Astrocyte of the spinal cord (primary cell): Measurements from ENCODE around the gene MAP2K4.

Experiments
- DNase-seq: peaks from one replicate; pipeline ENCODE4 v3.0.0; 2011; ENCODE audit warnings: low read depth, low spot score
- H3K4me3 ChIP-seq: 2 replicates; pipeline ENCODE4 v1.5.1; 2011; ENCODE audit warnings: low read depth, mild to moderate bottlenecking, low read length, moderate library complexity
- in situ Hi-C: cut with HindIII; loops from 2 replicates; pipeline ENCODE4 v1.10.0; 2017; ENCODE audit warnings: low sequenced_read_pairs
- TF ChIP-seq, protein P1 (sequence below): IDR thresholded peaks from 2 replicates; pipeline ENCODE4 v1.5.1; 2012; ENCODE audit warnings: low read depth, mild to moderate bottlenecking, low read length, inconsistent platforms

Gene MAP2K4

DNA sequence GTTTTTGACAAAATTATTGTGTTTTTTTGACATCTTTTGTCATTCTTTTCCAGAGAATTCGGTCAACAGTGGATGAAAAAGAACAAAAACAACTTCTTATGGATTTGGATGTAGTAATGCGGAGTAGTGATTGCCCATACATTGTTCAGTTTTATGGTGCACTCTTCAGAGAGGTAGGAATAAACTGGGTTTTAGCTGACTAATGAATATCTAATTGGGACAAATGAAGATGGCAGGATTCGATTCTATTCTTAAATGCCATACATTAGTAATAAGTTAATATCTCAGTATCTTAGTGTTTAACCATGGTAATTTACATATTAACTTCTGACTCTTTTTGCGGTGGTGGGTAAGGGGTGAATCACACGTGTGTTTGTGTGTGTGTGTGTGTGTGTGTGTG is 74.8 kb downstream of the MAP2K4 start:
- in situ Hi-C loops, result no loop called here
- no peak overlapping the region for H3K4me3 ChIP-seq
- TF ChIP-seq, protein P1, sequence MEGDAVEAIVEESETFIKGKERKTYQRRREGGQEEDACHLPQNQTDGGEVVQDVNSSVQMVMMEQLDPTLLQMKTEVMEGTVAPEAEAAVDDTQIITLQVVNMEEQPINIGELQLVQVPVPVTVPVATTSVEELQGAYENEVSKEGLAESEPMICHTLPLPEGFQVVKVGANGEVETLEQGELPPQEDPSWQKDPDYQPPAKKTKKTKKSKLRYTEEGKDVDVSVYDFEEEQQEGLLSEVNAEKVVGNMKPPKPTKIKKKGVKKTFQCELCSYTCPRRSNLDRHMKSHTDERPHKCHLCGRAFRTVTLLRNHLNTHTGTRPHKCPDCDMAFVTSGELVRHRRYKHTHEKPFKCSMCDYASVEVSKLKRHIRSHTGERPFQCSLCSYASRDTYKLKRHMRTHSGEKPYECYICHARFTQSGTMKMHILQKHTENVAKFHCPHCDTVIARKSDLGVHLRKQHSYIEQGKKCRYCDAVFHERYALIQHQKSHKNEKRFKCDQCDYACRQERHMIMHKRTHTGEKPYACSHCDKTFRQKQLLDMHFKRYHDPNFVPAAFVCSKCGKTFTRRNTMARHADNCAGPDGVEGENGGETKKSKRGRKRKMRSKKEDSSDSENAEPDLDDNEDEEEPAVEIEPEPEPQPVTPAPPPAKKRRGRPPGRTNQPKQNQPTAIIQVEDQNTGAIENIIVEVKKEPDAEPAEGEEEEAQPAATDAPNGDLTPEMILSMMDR, result no peak
- DNase-seq, result no peak

DNA sequence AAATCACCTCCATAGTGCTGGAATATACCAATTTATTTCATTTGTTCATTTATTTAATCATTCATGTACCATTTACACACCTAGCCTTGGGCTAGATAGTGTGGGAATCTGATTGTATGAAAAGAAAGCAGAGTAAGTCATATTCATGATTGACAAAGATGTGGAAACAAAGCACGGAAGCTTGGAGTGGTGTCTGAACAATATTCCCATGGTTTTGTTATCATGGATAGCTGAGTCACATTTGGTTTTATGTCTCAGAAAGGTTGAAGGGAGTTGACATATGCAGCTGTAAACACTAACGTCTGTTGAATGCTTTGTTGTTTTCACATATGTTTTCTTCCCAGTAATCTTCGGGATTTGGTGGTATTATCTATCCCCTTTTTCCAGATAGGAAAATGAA is 76.6 kb downstream of the MAP2K4 start:
- TF ChIP-seq, protein P1, result no peak
- in situ Hi-C loops, result no loop called here
- DNase-seq, result no peak
- no peak overlapping the region for H3K4me3 ChIP-seq

DNA sequence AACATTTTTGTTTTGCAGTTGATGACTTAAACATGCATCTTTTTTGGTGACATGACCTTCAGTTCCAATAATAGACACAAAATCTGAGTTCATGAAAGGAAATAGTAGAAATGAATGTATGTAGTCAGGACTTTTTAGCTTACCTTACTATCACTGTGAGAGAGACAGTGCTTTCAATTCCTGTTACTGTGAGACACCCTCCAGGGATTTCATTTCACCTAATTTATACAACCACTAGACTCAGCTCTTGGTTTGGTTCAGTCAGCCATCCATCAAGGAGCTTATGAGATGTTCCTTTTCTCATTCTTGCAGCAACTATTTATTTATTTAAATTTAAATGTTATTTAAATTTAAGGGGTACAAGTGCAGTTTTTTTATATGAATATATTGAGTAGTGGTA is 77.9 kb downstream of the MAP2K4 start:
- TF ChIP-seq, protein P1, result no peak
- no peak for DNase-seq
- in situ Hi-C loops, result no loop called here
- H3K4me3 ChIP-seq, result no peak overlapping the region

DNA sequence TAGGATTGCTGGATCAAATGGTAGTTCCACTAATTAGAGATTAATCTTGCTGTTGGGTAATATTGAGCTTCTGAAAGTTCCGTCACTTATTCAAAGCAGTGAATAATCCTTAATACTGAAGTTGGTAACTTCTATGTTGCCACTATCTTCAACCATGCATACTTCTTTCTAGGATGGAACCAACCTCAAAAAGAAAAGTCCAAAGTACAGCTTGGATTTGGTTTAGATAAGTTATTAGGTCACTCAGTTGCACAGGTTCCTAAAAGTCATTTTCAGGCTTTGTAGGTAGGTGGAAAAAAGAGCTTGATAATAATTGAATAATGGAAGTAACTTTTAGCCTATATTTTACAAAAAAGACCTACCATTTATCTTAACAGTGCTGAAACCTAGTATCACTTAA is 78.7 kb downstream of the MAP2K4 start:
- no peak overlapping the region for H3K4me3 ChIP-seq
- TF ChIP-seq, protein P1, result no peak
- no peak for DNase-seq
- in situ Hi-C loops, result no loop called here

DNA sequence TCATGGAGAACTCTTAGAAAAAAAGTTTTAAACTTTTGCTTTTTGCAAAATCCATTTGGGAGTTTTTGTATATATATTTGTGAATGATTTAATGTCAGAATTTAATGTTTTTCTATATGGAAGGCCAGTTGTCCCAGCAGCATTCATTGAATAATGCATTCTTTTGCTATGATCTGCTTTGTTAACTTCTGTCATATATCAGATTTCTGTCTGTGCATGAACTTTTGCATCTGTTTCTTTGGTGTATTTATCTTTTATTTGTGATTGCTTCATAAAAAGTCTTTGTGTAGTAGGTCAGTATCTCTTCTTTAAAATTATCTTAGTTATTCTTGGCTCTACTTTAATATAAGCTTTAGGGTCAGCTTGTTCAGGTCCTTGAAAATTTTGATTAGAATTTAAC is 84.2 kb downstream of the MAP2K4 start:
- in situ Hi-C loops, result no loop called here
- TF ChIP-seq, protein P1, result no peak
- H3K4me3 ChIP-seq, result no peak overlapping the region
- no peak for DNase-seq

DNA sequence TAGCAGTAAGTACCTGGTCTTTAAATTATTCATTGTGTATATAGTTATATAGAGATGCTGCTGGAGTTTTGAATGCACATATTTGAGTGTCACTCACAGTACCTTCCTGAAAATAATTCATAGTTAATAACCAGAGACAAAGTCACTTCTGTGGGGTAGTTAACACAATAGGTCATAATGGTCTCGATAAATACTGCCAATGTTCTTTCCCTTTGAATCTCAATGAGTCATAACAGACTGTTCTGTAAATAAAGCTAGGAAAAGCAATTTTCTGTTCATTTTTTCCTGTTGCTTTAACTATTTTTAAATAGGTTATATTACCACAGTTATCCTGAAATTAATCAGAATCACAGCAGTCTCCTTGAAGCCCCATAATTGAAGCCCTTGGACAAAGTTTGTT is 87.2 kb downstream of the MAP2K4 start:
- H3K4me3 ChIP-seq, result no peak overlapping the region
- TF ChIP-seq, protein P1, result no peak
- in situ Hi-C loops, result no loop called here
- DNase-seq, result peak; percentile 45

DNA sequence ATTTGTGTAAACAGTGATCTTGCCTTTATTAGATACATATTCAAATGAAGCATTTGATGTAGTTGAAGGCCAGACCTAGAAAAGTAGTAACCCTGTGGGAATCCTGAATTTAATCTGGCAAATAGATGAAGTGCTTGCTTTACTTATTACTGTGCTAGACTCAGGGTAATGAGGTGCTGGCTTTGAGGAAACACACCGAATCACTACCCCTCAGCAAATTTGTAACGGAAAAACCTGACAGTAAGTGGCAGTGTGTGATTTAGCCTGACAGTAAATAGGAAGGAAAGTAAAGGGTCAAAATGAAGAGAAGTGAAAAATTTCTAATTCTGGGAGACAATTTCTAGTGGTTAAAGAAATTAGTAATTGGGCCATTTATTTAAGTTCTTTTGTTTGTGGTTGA is 90.2 kb downstream of the MAP2K4 start:
- no peak overlapping the region for H3K4me3 ChIP-seq
- in situ Hi-C loops, result no loop called here
- TF ChIP-seq, protein P1, result no peak
- no peak for DNase-seq
